Tibial nerve (tissue), 4 donors: Measurements from ENCODE around the gene FGD2.

Experiments
- EP300 ChIP-seq, 2 donors: sonication (generic); formaldehyde crosslinking; IDR thresholded peaks; one replicate each; pipeline ENCODE4 v1.6.1; 2017; ENCODE audit warnings: antibody characterized with exemption in 2 of 2, mild to moderate bottlenecking in 1 of 2
- POLR2A ChIP-seq, 2 donors: fragments of 450-650 bp; IDR thresholded peaks; one replicate each; pipeline ENCODE4 v1.6.1; 2017; ENCODE audit warnings: antibody characterized with exemption in 2 of 2, mild to moderate bottlenecking in 2 of 2, moderate library complexity in 2 of 2
- TF ChIP-seq, protein P1 (sequence below), 5 experiments: fragments of 200-600 bp in 3 of 5; fragments of 450-650 bp in 2 of 5; sonication (generic) in 3 of 5; IDR thresholded peaks; one replicate each; pipeline ENCODE4 v1.5.1; 2016 to 2019; ENCODE audit warnings: antibody characterized with exemption in 5 of 5, mild to moderate bottlenecking in 3 of 5, moderate library complexity in 2 of 5

GRCh38 chr6:37020381-37020780 is 14.9 kb downstream of the FGD2 start:
- TF ChIP-seq POLR2A (IDR thresholded peaks at IDR 0.05), result no peak
- TF ChIP-seq, protein P1, sequence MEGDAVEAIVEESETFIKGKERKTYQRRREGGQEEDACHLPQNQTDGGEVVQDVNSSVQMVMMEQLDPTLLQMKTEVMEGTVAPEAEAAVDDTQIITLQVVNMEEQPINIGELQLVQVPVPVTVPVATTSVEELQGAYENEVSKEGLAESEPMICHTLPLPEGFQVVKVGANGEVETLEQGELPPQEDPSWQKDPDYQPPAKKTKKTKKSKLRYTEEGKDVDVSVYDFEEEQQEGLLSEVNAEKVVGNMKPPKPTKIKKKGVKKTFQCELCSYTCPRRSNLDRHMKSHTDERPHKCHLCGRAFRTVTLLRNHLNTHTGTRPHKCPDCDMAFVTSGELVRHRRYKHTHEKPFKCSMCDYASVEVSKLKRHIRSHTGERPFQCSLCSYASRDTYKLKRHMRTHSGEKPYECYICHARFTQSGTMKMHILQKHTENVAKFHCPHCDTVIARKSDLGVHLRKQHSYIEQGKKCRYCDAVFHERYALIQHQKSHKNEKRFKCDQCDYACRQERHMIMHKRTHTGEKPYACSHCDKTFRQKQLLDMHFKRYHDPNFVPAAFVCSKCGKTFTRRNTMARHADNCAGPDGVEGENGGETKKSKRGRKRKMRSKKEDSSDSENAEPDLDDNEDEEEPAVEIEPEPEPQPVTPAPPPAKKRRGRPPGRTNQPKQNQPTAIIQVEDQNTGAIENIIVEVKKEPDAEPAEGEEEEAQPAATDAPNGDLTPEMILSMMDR (IDR thresholded peaks at IDR 0.05), result no peak
- no peak for TF ChIP-seq EP300 (IDR thresholded peaks at IDR 0.05)
